ENCODE data around the gene VAMP2.
A peak's percentile ranks its signal among the peaks of the same experiment; 100 is the strongest.

GRCh38 chr17:8120520-8121406, 42.0 kb downstream of the VAMP2 start:
- TF ChIP-seq, protein P1, sequence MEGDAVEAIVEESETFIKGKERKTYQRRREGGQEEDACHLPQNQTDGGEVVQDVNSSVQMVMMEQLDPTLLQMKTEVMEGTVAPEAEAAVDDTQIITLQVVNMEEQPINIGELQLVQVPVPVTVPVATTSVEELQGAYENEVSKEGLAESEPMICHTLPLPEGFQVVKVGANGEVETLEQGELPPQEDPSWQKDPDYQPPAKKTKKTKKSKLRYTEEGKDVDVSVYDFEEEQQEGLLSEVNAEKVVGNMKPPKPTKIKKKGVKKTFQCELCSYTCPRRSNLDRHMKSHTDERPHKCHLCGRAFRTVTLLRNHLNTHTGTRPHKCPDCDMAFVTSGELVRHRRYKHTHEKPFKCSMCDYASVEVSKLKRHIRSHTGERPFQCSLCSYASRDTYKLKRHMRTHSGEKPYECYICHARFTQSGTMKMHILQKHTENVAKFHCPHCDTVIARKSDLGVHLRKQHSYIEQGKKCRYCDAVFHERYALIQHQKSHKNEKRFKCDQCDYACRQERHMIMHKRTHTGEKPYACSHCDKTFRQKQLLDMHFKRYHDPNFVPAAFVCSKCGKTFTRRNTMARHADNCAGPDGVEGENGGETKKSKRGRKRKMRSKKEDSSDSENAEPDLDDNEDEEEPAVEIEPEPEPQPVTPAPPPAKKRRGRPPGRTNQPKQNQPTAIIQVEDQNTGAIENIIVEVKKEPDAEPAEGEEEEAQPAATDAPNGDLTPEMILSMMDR (IDR thresholded peaks at IDR 0.05 in 4 of 5, conservative IDR thresholded peaks at IDR 0.05 in 1 of 5), result peak in 3 of 5 experiments; percentile 34 to 35 (median 34)
- no peak for TF ChIP-seq POLR2A (IDR thresholded peaks at IDR 0.05)
